Measurements from ENCODE around the gene STX8.

DNA sequence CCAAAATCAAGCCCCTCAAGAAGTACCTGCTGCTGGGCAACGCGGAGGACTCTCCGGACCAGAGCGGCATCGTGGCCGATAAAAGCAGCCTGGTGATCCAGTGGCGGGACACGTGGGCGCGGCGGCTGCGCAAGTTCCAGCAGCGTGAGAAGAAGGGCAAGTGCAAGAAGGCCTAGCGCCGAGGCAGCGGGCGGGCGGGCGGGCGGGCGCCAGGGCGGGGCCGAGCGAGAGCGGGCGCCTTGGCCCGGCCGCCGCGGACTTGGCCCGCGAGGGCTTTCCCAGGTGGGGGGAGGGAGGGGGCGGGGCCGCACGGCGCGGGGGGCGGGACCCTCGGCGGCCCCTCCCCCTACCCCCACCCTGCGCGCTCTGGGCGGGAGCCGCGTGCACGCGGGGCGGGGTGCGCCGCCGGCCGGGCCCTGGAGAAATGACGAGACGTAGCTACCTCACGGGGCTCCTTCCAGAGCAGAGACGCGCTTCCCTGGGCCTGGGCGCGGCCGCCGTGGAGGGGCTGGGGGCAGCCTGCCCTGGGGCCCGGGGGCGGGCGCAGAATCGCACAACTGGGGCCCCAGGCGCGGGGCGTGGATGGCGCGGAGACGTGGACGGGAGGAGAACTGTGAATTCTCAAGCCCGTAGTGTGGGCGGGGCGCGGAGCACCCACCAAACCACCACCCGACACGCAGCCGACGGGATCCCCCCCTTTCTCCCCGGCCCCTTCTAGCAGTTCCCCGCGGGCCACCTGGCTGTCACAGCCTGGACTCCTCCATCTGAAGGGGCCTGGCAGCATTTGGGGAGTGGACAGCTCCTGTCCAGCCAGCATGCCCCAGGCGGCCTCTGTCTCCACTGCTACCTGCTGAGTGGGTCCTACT lies 335.6 kb downstream of the STX8 start:
- TF ChIP-seq POLR2AphosphoS5 (IDR thresholded peaks at IDR 0.05; ENCODE audit: low read depth, low read length), result no peak
- TF ChIP-seq TAF1 (IDR thresholded peaks at IDR 0.05; ENCODE audit: low read depth, low read length), result no peak
- no peak for TF ChIP-seq POLR2A (IDR thresholded peaks at IDR 0.05; ENCODE audit: low read depth, low read length)

Measured in GM12891 (cell line).